Bone marrow (tissue), 2 donors: ENCODE results near the gene GAGE1.
"Not testable (repeated sequence)": the region's sequence is repeated elsewhere in the genome, so short reads cannot be mapped to it uniquely, and the experiment has no call there.

ENCODE experiments used
- DNase-seq, 2 donors: peaks; one replicate each; lab custom pipeline; 2025; lab: John Stamatoyannopoulos, UW

The GAGE1 gene, protein sequence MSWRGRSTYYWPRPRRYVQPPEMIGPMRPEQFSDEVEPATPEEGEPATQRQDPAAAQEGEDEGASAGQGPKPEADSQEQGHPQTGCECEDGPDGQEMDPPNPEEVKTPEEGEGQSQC

GRCh38 chrX:49598720-49599119 lies at the start of gene GAGE1:
TSS of gene GAGE1 (plus strand) at chrX:49599020. CDS start at chrX:49600175, 1,155 bp downstream.
- DNase-seq: not testable (repeated sequence)

DNA sequence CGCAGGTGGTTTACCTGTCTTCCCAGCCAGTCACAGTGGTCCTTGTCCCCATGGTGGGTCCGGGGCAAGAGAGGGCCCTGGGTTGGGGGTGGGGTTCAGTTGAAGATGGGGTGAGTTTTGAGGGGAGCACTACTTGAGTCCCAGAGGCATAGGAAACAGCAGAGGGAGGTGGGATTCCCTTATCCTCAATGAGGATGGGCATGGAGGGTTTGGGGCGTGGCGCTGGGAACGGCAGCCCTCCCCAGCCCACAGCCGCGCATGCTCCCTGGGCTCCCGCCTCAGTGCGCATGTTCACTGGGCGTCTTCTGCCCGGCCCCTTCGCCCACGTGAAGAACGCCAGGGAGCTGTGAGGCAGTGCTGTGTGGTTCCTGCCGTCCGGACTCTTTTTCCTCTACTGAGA lies 47.8 kb upstream of the GAGE1 start, which contains the start of gene GAGE12E:
Gene GAGE12E, plus strand, starts transcription at position 301 of the 400 bp plus-strand sequence. CDS start 1,155 bp downstream, outside the sequence.
- not testable (repeated sequence) for DNase-seq

DNA sequence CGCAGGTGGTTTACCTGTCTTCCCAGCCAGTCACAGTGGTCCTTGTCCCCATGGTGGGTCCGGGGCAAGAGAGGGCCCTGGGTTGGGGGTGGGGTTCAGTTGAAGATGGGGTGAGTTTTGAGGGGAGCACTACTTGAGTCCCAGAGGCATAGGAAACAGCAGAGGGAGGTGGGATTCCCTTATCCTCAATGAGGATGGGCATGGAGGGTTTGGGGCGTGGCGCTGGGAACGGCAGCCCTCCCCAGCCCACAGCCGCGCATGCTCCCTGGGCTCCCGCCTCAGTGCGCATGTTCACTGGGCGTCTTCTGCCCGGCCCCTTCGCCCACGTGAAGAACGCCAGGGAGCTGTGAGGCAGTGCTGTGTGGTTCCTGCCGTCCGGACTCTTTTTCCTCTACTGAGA lies 38.3 kb upstream of the GAGE1 start, which contains the start of gene GAGE12F:
Gene GAGE12F, plus strand, starts transcription at position 301 of the 400 bp plus-strand sequence. CDS start 1,155 bp downstream, outside the sequence.
- not testable (repeated sequence) for DNase-seq

GRCh38 chrX:49568728-49569127 lies 30.1 kb upstream of the GAGE1 start:
- not testable (repeated sequence) for DNase-seq

- not testable (repeated sequence) for DNase-seq
Measured at GRCh38 chrX:49569152-49569551, 29.7 kb upstream of the GAGE1 start.

DNA sequence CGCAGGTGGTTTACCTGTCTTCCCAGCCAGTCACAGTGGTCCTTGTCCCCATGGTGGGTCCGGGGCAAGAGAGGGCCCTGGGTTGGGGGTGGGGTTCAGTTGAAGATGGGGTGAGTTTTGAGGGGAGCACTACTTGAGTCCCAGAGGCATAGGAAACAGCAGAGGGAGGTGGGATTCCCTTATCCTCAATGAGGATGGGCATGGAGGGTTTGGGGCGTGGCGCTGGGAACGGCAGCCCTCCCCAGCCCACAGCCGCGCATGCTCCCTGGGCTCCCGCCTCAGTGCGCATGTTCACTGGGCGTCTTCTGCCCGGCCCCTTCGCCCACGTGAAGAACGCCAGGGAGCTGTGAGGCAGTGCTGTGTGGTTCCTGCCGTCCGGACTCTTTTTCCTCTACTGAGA lies 28.7 kb upstream of the GAGE1 start, which contains the start of gene GAGE12G:
Gene GAGE12G, plus strand, starts transcription at position 301 of the 400 bp plus-strand sequence. CDS start 1,155 bp downstream, outside the sequence.
- not testable (repeated sequence) for DNase-seq

GRCh38 chrX:49579649-49580048 lies 19.2 kb upstream of the GAGE1 start, which contains the start of gene GAGE12H:
TSS of gene GAGE12H (plus strand) at chrX:49579949. CDS start at chrX:49581104, 1,155 bp downstream.
- not testable (repeated sequence) for DNase-seq

DNA sequence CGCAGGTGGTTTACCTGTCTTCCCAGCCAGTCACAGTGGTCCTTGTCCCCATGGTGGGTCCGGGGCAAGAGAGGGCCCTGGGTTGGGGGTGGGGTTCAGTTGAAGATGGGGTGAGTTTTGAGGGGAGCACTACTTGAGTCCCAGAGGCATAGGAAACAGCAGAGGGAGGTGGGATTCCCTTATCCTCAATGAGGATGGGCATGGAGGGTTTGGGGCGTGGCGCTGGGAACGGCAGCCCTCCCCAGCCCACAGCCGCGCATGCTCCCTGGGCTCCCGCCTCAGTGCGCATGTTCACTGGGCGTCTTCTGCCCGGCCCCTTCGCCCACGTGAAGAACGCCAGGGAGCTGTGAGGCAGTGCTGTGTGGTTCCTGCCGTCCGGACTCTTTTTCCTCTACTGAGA lies 9.6 kb upstream of the GAGE1 start, which contains the start of gene GAGE2A:
Gene GAGE2A, plus strand, starts transcription at position 301 of the 400 bp plus-strand sequence. CDS start 1,155 bp downstream, outside the sequence.
- not testable (repeated sequence) for DNase-seq

- DNase-seq: not testable (repeated sequence)
Measured at GRCh38 chrX:49589769-49590478, 8.9 kb upstream of the GAGE1 start.

- not testable (repeated sequence) for DNase-seq
Measured at GRCh38 chrX:49590488-49590887, 8.3 kb upstream of the GAGE1 start.

- DNase-seq: no peak
Measured at GRCh38 chrX:49610718-49611310, 12.0 kb downstream of the GAGE1 start.

GRCh38 chrX:49618574-49618973 lies 19.8 kb downstream of the GAGE1 start:
- no peak for DNase-seq

DNA sequence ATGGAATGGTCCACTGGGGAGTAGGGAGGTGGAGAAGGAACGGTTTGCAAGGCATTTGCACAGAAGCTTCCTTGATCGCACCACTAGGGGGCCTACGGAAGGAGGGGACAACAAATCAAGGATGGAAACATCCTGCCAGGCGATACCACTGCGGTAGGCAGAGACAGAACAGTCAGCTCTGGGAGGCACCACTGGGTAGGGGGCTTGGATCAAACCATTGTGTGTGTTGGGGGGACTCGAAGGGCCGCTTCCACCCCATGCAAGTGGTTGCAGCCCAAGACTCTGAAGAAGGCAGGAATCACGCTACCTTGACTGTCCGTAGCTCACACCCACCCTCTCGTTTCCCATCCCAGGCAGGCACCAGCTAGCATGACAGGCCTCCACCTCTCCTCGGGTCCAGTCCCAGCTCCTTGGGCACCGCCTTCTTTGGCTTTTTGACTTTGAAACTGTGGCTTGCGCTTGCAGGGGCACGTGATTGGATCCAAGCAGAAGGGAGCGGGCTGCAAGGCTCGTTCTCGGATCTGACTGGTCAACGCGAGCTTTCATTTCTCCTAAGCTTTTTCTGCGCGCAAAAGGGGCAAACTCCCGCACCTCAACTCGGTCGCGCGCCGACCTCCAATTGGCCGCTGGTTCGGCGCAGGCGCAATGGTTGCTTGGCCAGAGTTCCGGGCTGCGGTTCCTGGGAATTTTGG lies 28.4 kb downstream of the GAGE1 start:
- no peak for DNase-seq

- DNase-seq: no peak
Measured at GRCh38 chrX:49644991-49645637, 46.3 kb downstream of the GAGE1 start.

- DNase-seq: no peak
Measured at GRCh38 chrX:49656533-49656932, 57.7 kb downstream of the GAGE1 start.
